Measurements from ENCODE around the gene KIFC3. TPM values are rescaled to one million over a fixed set of nuclear protein-coding genes. Genes with fewer than 3 reads are reported as not detected.

Gene KIFC3
- total RNA-seq, 1 donor from 2014 or later = 96.9 TPM

DNA sequence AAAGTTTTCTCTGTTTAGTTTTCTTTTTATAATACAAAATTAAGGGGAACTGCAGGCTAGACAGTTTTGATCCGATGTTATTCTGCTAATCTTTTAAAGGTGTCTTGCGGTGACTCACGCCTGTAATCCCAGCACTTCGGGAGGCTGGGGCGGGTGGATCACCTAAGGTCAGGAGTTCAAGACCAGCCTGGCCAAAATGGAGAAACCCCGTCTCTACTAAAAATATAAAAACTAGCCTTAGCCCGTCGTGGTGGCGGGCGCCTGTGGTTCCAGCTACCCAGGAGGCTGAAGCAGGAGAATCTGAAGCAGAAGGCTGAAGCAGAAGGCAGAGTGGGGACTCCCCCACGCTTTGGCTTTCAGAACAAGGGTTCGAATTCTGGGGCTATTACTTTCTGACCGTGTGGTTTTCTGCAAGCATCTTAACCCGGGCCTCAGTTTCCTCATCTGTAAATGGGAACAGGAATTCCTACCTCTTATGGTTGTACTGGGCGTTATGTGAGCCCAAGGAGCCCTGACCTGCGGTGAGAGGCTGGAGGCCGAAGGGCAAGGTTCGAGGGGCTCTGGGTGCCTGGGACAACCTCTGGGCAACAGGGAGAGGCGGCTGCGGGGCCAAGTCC is 67.9 kb downstream of the KIFC3 start:
- no peak for FAIRE-seq
- Histone ChIP-seq H3K4me3 (ENCODE audit: insufficient read depth, low read depth, low read length) (peak overlapping the region; percentile 75), H3K4me2 (ENCODE audit: low read length) (peak overlapping the region; percentile 82), H3K27ac (ENCODE audit: low read depth, low read length) (peak overlapping the region; percentile 90), H3K9ac (ENCODE audit: low read length) (peak overlapping the region; percentile 90), H3K79me2 (ENCODE audit: insufficient read depth, low read length) (peaks cover 4% of the 10 kb centered on the region), H3K9me3 (ENCODE audit: insufficient read depth, low read depth, low read length) (no peaks in the 10 kb centered on the region), H2AFZ (ENCODE audit: low read depth, low read length) (peak overlapping the region; percentile 90), H4K20me1 (ENCODE audit: insufficient read depth, low read length) (no peaks in the 10 kb centered on the region), H3K27me3 (ENCODE audit: insufficient read depth, low read length) (no peaks in the 10 kb centered on the region), H3K36me3 (ENCODE audit: insufficient read depth, low read length) (no peaks in the 10 kb centered on the region), H3K4me1 (ENCODE audit: insufficient read depth, low read length) (peaks cover 23% of the 10 kb centered on the region)
- Mint-ChIP-seq H3K9me3 (ENCODE audit: unreplicated experiment) (no peaks in the 10 kb centered on the region), H3K4me1 (ENCODE audit: low read depth, unreplicated experiment) (peaks cover 13% of the 10 kb centered on the region), H3K27me3 (ENCODE audit: low read depth, unreplicated experiment) (no peaks in the 10 kb centered on the region), H3K36me3 (ENCODE audit: low read depth, unreplicated experiment) (peaks cover 7% of the 10 kb centered on the region), H3K4me3 (ENCODE audit: unreplicated experiment) (peak overlapping the region; percentile 94), H3K27ac (ENCODE audit: unreplicated experiment) (peak overlapping the region; percentile 97)
- TF ChIP-seq EZH2 (IDR thresholded peaks at IDR 0.05; ENCODE audit: insufficient read depth, low read length) = no peak
- TF ChIP-seq, protein P1, sequence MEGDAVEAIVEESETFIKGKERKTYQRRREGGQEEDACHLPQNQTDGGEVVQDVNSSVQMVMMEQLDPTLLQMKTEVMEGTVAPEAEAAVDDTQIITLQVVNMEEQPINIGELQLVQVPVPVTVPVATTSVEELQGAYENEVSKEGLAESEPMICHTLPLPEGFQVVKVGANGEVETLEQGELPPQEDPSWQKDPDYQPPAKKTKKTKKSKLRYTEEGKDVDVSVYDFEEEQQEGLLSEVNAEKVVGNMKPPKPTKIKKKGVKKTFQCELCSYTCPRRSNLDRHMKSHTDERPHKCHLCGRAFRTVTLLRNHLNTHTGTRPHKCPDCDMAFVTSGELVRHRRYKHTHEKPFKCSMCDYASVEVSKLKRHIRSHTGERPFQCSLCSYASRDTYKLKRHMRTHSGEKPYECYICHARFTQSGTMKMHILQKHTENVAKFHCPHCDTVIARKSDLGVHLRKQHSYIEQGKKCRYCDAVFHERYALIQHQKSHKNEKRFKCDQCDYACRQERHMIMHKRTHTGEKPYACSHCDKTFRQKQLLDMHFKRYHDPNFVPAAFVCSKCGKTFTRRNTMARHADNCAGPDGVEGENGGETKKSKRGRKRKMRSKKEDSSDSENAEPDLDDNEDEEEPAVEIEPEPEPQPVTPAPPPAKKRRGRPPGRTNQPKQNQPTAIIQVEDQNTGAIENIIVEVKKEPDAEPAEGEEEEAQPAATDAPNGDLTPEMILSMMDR (IDR thresholded peaks at IDR 0.05; ENCODE audit: insufficient read depth, low read depth, low read length) = no peak
- no peak for DNase-seq (ENCODE audit: low read depth)

DNA sequence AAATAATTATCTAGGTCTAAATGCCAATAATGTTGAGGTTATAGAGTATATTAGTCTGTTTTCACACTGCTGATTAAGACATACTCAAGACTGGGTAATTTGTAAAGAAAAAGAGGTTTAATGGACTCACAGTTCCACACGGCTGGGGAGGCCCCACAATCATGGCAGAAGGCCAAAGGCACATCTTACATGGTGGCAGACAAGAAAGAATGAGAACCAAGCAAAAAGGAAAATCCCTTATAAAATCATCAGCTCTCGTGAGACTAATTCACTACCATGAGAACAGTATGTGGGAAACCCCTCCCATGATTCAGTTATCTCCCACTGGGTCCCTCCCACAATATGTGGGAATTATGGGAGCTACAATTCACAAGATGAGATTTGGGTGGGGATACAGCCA is 69.6 kb downstream of the KIFC3 start:
- FAIRE-seq (no peak), DNase-seq (ENCODE audit: low read depth) (no peak)
- Histone ChIP-seq H3K9me3 (ENCODE audit: insufficient read depth, low read depth, low read length) (no peaks in the 10 kb centered on the region), H3K36me3 (ENCODE audit: insufficient read depth, low read length) (no peaks in the 10 kb centered on the region), H2AFZ (ENCODE audit: low read depth, low read length) (no peak overlapping the region), H3K27me3 (ENCODE audit: insufficient read depth, low read length) (no peaks in the 10 kb centered on the region), H3K9ac (ENCODE audit: low read length) (no peak overlapping the region), H3K27ac (ENCODE audit: low read depth, low read length) (no peak overlapping the region), H3K4me3 (ENCODE audit: insufficient read depth, low read depth, low read length) (no peak overlapping the region), H3K4me2 (ENCODE audit: low read length) (no peak overlapping the region), H4K20me1 (ENCODE audit: insufficient read depth, low read length) (no peaks in the 10 kb centered on the region), H3K4me1 (ENCODE audit: insufficient read depth, low read length) (peaks cover 23% of the 10 kb centered on the region), H3K79me2 (ENCODE audit: insufficient read depth, low read length) (no peaks in the 10 kb centered on the region)
- no peak for TF ChIP-seq EZH2 (IDR thresholded peaks at IDR 0.05; ENCODE audit: insufficient read depth, low read length)
- TF ChIP-seq, protein P1 (IDR thresholded peaks at IDR 0.05; ENCODE audit: insufficient read depth, low read depth, low read length) = no peak
- Mint-ChIP-seq H3K9me3 (ENCODE audit: unreplicated experiment) (no peaks in the 10 kb centered on the region), H3K27me3 (ENCODE audit: low read depth, unreplicated experiment) (no peaks in the 10 kb centered on the region), H3K4me3 (ENCODE audit: unreplicated experiment) (no peak overlapping the region), H3K36me3 (ENCODE audit: low read depth, unreplicated experiment) (peaks cover 4% of the 10 kb centered on the region), H3K4me1 (ENCODE audit: low read depth, unreplicated experiment) (peaks cover 13% of the 10 kb centered on the region), H3K27ac (ENCODE audit: unreplicated experiment) (no peak overlapping the region)

DNA sequence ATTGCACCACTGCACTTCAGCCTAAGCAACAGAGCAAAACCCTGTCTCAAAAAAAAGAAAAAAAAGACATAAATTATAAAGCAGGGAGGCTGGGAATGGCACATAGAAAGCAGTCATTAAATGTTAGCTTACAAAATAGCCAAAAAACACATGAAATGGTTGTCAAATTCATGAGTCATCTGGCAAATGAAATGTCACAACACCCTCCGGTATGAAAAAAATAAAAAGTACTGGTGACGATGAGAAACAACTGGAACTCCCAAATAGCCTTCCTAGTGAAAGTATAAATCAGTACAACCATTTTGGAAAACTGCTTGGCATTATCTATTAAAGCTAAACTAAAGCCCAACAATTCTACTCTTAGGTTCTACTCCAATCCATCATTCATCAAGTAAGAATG is 70.3 kb downstream of the KIFC3 start:
- peaks cover 10% of the 10 kb centered on the region for H3K4me1 Mint-ChIP-seq (ENCODE audit: low read depth, unreplicated experiment)
- no peak overlapping the region for H3K27ac ChIP-seq (ENCODE audit: low read depth, low read length)
- no peak overlapping the region for H3K27ac Mint-ChIP-seq (ENCODE audit: unreplicated experiment)
- no peak overlapping the region for H2AFZ ChIP-seq (ENCODE audit: low read depth, low read length)
- H3K36me3 Mint-ChIP-seq (ENCODE audit: low read depth, unreplicated experiment) = peaks cover 4% of the 10 kb centered on the region
- TF ChIP-seq, protein P1 (IDR thresholded peaks at IDR 0.05; ENCODE audit: insufficient read depth, low read depth, low read length) = no peak
- no peak for TF ChIP-seq EZH2 (IDR thresholded peaks at IDR 0.05; ENCODE audit: insufficient read depth, low read length)
- no peaks in the 10 kb centered on the region for H3K9me3 ChIP-seq (ENCODE audit: insufficient read depth, low read depth, low read length)
- H3K9me3 Mint-ChIP-seq (ENCODE audit: unreplicated experiment) = no peaks in the 10 kb centered on the region
- H4K20me1 ChIP-seq (ENCODE audit: insufficient read depth, low read length) = no peaks in the 10 kb centered on the region
- peaks cover 19% of the 10 kb centered on the region for H3K4me1 ChIP-seq (ENCODE audit: insufficient read depth, low read length)
- no peak overlapping the region for H3K4me3 Mint-ChIP-seq (ENCODE audit: unreplicated experiment)
- FAIRE-seq = no peak
- H3K4me2 ChIP-seq (ENCODE audit: low read length) = no peak overlapping the region
- H3K79me2 ChIP-seq (ENCODE audit: insufficient read depth, low read length) = no peaks in the 10 kb centered on the region
- no peaks in the 10 kb centered on the region for H3K27me3 Mint-ChIP-seq (ENCODE audit: low read depth, unreplicated experiment)
- H3K9ac ChIP-seq (ENCODE audit: low read length) = no peak overlapping the region
- no peak for DNase-seq (ENCODE audit: low read depth)
- H3K27me3 ChIP-seq (ENCODE audit: insufficient read depth, low read length) = no peaks in the 10 kb centered on the region
- no peak overlapping the region for H3K4me3 ChIP-seq (ENCODE audit: insufficient read depth, low read depth, low read length)
- no peaks in the 10 kb centered on the region for H3K36me3 ChIP-seq (ENCODE audit: insufficient read depth, low read length)
